ENCODE results near the gene DNPH1. TPM values are rescaled to one million over a fixed set of nuclear protein-coding genes. Genes with fewer than 3 reads are reported as not detected.

The DNPH1 gene
- total and polyA plus RNA-seq, 2 experiments from 2014 or later, result 124 to 136 TPM

GRCh38 chr6:43188426-43188825 lies 40.9 kb downstream of the DNPH1 start:
- 96% methylated on average over 10 of the region's 10 CpGs for WGBS (ENCODE audit: low lambda C conversion rate, missing lambda C conversion rate)
- Histone ChIP-seq H3K4me1 (ENCODE audit: insufficient read depth) (no peaks in the 10 kb centered on the region), H3K4me2 (no peak overlapping the region), H3K4me3 (no peak overlapping the region), H3K9me2 (replicated peaks; ENCODE audit: insufficient read depth) (no peaks in the 10 kb centered on the region), H3K9me3 (ENCODE audit: low read depth) (no peaks in the 10 kb centered on the region), H3K27ac (no peak overlapping the region), H2AFZ (no peak overlapping the region), H3K36me3 (replicated peaks; ENCODE audit: insufficient read depth, low read depth) (no peaks in the 10 kb centered on the region), H3K27me3 (no peaks in the 10 kb centered on the region), H4K20me1 (ENCODE audit: insufficient read depth, poor library complexity, severe bottlenecking) (no peaks in the 10 kb centered on the region), H3K79me2 (no peaks in the 10 kb centered on the region)
- no peak for DNase-seq (ENCODE audit: low spot score)
- TF ChIP-seq EZH2phosphoT487 (IDR thresholded peaks at IDR 0.05; ENCODE audit: low read depth, severe bottlenecking, unreplicated experiment) (no peak), EZH2 (IDR thresholded peaks at IDR 0.05; ENCODE audit: borderline replicate concordance) (no peak), CTCF (IDR thresholded peaks at IDR 0.05; ENCODE audit: poor library complexity) (no peak)

- Histone ChIP-seq H3K9me3 (ENCODE audit: low read depth) (no peaks in the 10 kb centered on the region), H4K20me1 (ENCODE audit: insufficient read depth, poor library complexity, severe bottlenecking) (no peaks in the 10 kb centered on the region), H3K4me1 (ENCODE audit: insufficient read depth) (peaks cover 4% of the 10 kb centered on the region), H3K36me3 (replicated peaks; ENCODE audit: insufficient read depth, low read depth) (no peaks in the 10 kb centered on the region), H3K79me2 (peaks cover 2% of the 10 kb centered on the region), H3K4me3 (no peak overlapping the region), H3K4me2 (no peak overlapping the region), H3K27me3 (no peaks in the 10 kb centered on the region), H3K9me2 (replicated peaks; ENCODE audit: insufficient read depth) (no peaks in the 10 kb centered on the region), H2AFZ (no peak overlapping the region), H3K27ac (no peak overlapping the region)
- DNase-seq (ENCODE audit: low spot score), result no peak
- TF ChIP-seq CTCF (IDR thresholded peaks at IDR 0.05; ENCODE audit: poor library complexity), result no peak
- WGBS (ENCODE audit: low lambda C conversion rate, missing lambda C conversion rate), result 94% methylated on average over 7 of the region's 7 CpGs
Observed at GRCh38 chr6:43187821-43188220, 41.5 kb downstream of the DNPH1 start.

DNA sequence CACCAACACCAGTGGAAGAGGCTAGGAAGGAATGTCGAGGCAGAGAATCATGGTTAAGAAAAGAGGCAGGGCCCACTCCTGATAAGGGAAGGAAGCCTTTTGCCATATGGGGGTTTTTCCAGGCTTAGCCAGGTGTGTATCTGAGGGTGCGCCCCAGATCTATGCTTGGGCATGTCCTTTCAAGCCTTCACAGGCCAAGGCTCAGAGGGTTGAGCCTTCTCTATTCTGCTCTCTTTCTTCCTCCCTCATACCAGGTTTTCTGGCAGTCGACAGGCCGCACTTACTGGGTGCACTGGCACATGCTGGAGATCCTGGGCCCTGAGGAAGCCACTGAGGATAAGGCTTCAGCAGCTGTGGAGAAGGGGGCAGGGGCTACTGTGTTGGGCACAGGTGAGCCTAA lies 42.6 kb downstream of the DNPH1 start:
- H4K20me1 ChIP-seq (ENCODE audit: insufficient read depth, poor library complexity, severe bottlenecking), result no peaks in the 10 kb centered on the region
- H3K4me1 ChIP-seq (ENCODE audit: insufficient read depth), result peaks cover 6% of the 10 kb centered on the region
- no peak overlapping the region for H2AFZ ChIP-seq
- WGBS (ENCODE audit: low lambda C conversion rate, missing lambda C conversion rate), result 97% methylated on average over 4 of the region's 4 CpGs
- peaks cover 6% of the 10 kb centered on the region for H3K79me2 ChIP-seq
- no peak for DNase-seq (ENCODE audit: low spot score)
- no peak for TF ChIP-seq EZH2phosphoT487 (IDR thresholded peaks at IDR 0.05; ENCODE audit: low read depth, severe bottlenecking, unreplicated experiment)
- no peak for TF ChIP-seq EZH2 (IDR thresholded peaks at IDR 0.05; ENCODE audit: borderline replicate concordance)
- no peak for TF ChIP-seq CTCF (IDR thresholded peaks at IDR 0.05; ENCODE audit: poor library complexity)
- H3K27me3 ChIP-seq, result no peaks in the 10 kb centered on the region
- H3K36me3 ChIP-seq (replicated peaks; ENCODE audit: insufficient read depth, low read depth), result no peaks in the 10 kb centered on the region
- no peak overlapping the region for H3K4me3 ChIP-seq
- no peaks in the 10 kb centered on the region for H3K9me2 ChIP-seq (replicated peaks; ENCODE audit: insufficient read depth)
- no peaks in the 10 kb centered on the region for H3K9me3 ChIP-seq (ENCODE audit: low read depth)
- no peak overlapping the region for H3K4me2 ChIP-seq
- no peak overlapping the region for H3K27ac ChIP-seq

GRCh38 chr6:43186019-43186418 lies 43.3 kb downstream of the DNPH1 start:
- H3K9me2 ChIP-seq (replicated peaks; ENCODE audit: insufficient read depth), result no peaks in the 10 kb centered on the region
- H2AFZ ChIP-seq, result no peak overlapping the region
- peaks cover 6% of the 10 kb centered on the region for H3K79me2 ChIP-seq
- H4K20me1 ChIP-seq (ENCODE audit: insufficient read depth, poor library complexity, severe bottlenecking), result no peaks in the 10 kb centered on the region
- WGBS (ENCODE audit: low lambda C conversion rate, missing lambda C conversion rate), result 96% methylated on average over 14 of the region's 14 CpGs
- no peak overlapping the region for H3K4me3 ChIP-seq
- H3K4me2 ChIP-seq, result no peak overlapping the region
- DNase-seq (ENCODE audit: low spot score), result no peak
- H3K36me3 ChIP-seq (replicated peaks; ENCODE audit: insufficient read depth, low read depth), result no peaks in the 10 kb centered on the region
- H3K27ac ChIP-seq, result no peak overlapping the region
- peaks cover 6% of the 10 kb centered on the region for H3K4me1 ChIP-seq (ENCODE audit: insufficient read depth)
- H3K9me3 ChIP-seq (ENCODE audit: low read depth), result no peaks in the 10 kb centered on the region
- TF ChIP-seq EZH2phosphoT487 (IDR thresholded peaks at IDR 0.05; ENCODE audit: low read depth, severe bottlenecking, unreplicated experiment) (no peak), CTCF (IDR thresholded peaks at IDR 0.05; ENCODE audit: poor library complexity) (no peak), EZH2 (IDR thresholded peaks at IDR 0.05; ENCODE audit: borderline replicate concordance) (no peak)
- no peaks in the 10 kb centered on the region for H3K27me3 ChIP-seq
